ENCODE data around the gene TMEM179.

Gene TMEM179

GRCh38 chr14:104541905-104542465 is 62.6 kb downstream of the TMEM179 start:
- no peak for DNase-seq
